GM18508 (cell line): ENCODE measurements around the gene GALNT13.

Experiments
- ATAC-seq: cut with Tn5 transposase; IDR thresholded peaks from one replicate; pipeline ENCODE4 v1.9.1; 2021; ENCODE audit warnings: moderate number of reproducible peaks; ENCODE audit not compliant: insufficient read depth, unreplicated experiment

GALNT13 gene

GRCh38 chr2:153940511-153940910 is 68.8 kb downstream of the GALNT13 start:
- no peak for ATAC-seq

GRCh38 chr2:153944800-153945199 is 73.1 kb downstream of the GALNT13 start:
- no peak for ATAC-seq

GRCh38 chr2:153946036-153946435 is 74.3 kb downstream of the GALNT13 start:
- no peak for ATAC-seq

GRCh38 chr2:153953761-153954160 is 82.0 kb downstream of the GALNT13 start:
- no peak for ATAC-seq

- no peak for ATAC-seq
Observed at GRCh38 chr2:153963256-153963655, 91.5 kb downstream of the GALNT13 start.

GRCh38 chr2:153967248-153967973 is 95.7 kb downstream of the GALNT13 start:
- no peak for ATAC-seq

- ATAC-seq, result no peak
Observed at GRCh38 chr2:153971250-153971649, 99.5 kb downstream of the GALNT13 start.

- ATAC-seq, result no peak
Observed at GRCh38 chr2:153971855-153972254, 100.1 kb downstream of the GALNT13 start.

- ATAC-seq, result no peak
Observed at GRCh38 chr2:153972412-153972811, 100.7 kb downstream of the GALNT13 start.

GRCh38 chr2:153986488-153987229 is 114.9 kb downstream of the GALNT13 start:
- ATAC-seq, result no peak

- ATAC-seq, result no peak
Observed at GRCh38 chr2:153990771-153991170, 119.0 kb downstream of the GALNT13 start.

- no peak for ATAC-seq
Observed at GRCh38 chr2:154013514-154013913, 141.8 kb downstream of the GALNT13 start.

GRCh38 chr2:154015233-154015632 is 143.5 kb downstream of the GALNT13 start:
- ATAC-seq, result no peak

- ATAC-seq, result no peak
Observed at GRCh38 chr2:154029504-154029903, 157.8 kb downstream of the GALNT13 start.

GRCh38 chr2:154032220-154032619 is 160.5 kb downstream of the GALNT13 start:
- ATAC-seq, result peak; percentile 64

GRCh38 chr2:154046493-154046892 is 174.8 kb downstream of the GALNT13 start:
- ATAC-seq, result no peak

- ATAC-seq, result no peak
Observed at GRCh38 chr2:154048905-154049304, 177.2 kb downstream of the GALNT13 start.

- no peak for ATAC-seq
Observed at GRCh38 chr2:154049561-154049960, 177.8 kb downstream of the GALNT13 start.

- no peak for ATAC-seq
Observed at GRCh38 chr2:154067124-154067523, 195.4 kb downstream of the GALNT13 start.

- ATAC-seq, result no peak
Observed at GRCh38 chr2:154078926-154079325, 207.2 kb downstream of the GALNT13 start.

GRCh38 chr2:154092571-154092970 is 220.8 kb downstream of the GALNT13 start:
- no peak for ATAC-seq

GRCh38 chr2:154093856-154094255 is 222.1 kb downstream of the GALNT13 start:
- no peak for ATAC-seq
